NK-92 (cell line): Measurements from ENCODE around the gene SAMD10.

ENCODE experiments used
- DNase-seq: peaks from one replicate; lab custom pipeline; 2025; ENCODE audit not compliant: unreplicated experiment; lab: John Stamatoyannopoulos, UW

SAMD10 gene

DNA sequence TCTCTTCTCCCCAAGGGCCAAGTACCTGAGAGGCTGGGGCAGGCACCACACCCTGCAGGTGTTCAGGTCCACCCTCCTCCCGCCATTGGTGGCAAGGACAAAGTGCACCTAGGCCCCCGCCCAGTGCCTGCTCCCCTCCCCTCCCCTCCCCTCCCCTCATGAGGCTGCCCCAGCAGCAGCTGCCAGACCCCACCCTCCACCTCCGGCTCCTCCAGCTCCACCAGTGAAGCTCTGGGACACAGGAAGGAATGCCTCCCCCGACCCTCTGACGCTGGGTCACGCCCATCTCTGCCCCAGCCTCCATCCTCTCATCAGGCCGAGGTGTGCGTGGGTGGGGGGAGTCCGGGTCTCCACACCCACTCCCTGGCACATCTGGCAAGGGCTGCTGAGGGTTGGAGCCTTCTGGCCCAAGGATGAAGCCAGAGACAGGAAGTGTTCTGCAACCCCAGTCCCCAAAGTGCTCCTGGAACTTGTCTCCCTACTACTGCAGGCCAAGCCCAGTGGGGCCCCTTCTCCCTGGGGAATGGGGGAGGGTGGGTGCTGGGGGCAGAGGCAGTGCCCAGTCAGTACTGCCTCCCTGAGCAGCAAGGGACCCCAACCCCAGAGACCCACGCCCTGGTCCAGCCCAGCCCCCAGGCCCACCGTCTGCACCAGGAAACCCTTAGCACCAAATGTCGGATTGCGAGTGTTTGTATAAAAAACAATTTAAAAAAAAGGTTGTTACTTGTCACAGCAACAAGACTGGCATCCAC, 21.6 kb downstream of the SAMD10 start:
- no peak for DNase-seq

- DNase-seq = no peak
These were observed 22.3 kb downstream of the SAMD10 start for GRCh38 chr20:63957004-63957689.

DNA sequence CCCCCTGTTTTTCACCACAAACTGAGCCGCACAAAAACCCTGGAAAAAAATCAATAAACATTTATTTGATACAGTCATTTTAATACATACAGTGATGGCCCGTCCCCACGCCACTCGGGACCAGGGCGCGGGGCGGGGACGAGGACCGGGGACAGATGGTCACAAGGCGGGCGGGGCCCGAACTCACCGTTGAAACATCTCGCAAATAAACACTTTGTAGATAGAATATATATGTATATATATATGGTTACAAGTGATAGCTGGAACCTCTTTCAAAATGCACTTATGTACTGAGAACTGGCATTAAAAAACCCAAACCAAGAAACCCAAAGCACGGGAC, 22.8 kb downstream of the SAMD10 start:
- no peak for DNase-seq

GRCh38 chr20:63955827-63956663, 23.4 kb downstream of the SAMD10 start, which contains the start of gene UCKL1:
TSS of gene UCKL1 (minus strand) at chr20:63956416. CDS start at chr20:63956372, 44 bp downstream.
- no peak for DNase-seq

DNA sequence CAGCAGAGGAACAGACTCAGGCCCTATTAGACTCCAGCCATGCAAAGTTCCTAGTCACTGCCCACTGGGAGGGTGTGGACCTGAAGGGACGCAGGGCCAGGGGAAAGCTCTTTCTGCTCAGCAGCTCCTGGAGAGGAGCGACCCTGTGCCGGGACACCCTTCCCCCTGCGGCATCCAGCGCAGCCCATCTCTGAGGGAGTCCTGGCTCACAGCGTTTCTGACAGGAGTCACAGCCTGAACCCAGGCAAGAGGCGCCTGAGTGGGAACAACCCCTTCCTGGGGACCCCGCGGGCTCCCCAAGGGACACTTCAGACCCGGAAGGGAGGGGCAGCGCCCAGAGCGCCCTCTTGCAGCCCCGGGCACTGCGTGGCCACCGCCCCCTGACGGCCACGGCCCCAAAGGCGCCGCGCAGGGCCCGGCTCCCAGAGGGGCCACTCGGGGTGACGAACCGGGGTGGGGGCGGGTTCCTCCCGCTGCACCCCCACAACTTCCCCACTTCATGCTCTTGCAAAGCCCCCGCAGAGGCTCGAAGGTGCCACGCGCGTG, 24.1 kb downstream of the SAMD10 start:
- DNase-seq = no peak

- no peak for DNase-seq
These were observed 25.5 kb downstream of the SAMD10 start for GRCh38 chr20:63953764-63954429.

DNA sequence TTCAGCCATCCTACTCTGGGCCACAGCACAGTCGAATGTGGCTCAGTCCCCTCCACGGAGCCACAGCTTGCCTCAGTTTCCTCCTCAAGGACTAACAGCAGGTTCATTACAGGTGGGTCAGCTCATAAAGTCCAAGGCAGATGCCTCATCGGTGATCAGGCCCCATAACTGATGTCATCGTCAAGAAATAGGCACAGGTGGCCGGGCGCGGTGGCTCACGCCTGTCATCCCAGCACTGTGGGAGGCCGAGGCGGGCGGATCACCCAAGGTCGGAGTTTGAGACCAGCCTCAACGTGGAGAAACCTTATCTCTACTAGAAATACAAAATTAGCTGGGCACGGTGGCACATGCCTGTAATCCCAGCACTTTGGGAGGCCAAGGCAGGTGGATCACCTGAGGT, 26.7 kb downstream of the SAMD10 start:
- no peak for DNase-seq

- DNase-seq = no peak
These were observed 27.3 kb downstream of the SAMD10 start for GRCh38 chr20:63952210-63952535.

DNA sequence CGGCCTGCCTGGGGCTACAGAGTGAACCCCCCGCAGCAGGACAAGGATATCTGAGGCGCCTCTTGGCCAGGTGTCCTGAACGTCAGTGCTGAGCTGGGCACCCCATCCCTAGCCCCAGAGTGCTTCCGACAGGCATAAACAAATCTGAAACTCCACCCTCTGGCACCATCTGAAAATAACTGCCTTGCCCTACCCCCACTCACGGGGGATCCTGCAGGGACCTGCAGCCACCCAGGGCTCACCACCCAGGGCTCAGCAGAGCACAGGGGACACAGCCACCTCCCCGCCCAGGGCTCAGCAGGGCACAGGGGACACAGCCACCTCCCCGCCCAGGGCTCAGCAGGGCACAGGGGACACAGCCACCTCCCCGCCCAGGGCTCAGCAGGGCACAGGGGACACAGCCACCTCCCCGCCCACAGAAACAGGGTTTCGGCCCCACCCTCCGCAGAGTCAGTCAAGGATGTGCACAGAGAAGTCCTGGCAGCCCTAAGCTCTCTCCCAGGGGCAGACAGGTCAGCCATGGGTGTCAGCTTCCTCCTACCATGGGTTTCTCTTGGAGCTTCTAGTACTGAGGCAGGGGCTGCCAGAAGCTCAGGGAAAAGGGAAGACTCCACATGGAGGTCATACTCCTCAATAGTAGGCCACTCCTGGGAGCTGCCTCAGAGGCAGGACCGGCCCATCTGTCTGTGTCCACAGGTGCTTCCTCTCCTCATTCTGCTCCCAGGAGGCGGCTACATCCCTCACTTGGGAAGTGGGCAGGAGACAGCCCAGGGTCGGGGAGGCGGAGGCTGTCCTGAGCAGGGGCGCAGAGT, 27.8 kb downstream of the SAMD10 start:
- no peak for DNase-seq

DNA sequence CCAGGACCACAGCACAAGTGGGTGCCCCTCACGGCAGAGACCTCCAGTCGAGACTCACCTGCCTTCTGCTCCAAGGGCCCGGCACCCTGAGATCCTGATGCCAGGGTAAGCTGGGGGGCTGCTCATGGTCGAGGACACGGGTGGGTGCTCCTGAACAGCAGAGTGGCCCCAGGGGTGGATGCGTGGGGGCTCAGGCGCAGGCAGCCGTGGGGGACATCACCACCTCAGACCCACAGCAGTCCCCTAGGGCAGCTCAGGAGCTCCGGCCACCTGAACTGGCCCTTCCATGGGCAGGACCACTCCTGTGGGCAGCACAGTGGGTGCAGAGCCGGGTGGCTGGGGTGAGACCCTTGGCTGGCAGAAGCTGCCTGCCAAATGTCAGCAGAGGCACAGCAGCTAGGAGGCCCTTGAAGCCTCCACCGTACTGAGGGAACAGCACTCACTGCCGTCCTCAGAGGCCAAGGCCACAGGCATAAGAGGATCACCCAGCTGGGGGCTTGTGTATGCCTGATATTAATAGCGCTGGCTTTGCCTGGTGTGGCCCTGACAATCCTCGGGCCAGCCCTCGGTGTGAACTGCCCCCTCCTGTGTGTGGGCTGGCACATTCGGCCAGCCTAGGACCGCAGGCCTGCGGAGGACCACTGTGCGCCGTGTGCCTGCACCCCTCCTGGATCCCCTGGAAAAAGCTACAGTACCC, 28.6 kb downstream of the SAMD10 start:
- no peak for DNase-seq

GRCh38 chr20:63947638-63948456, 31.6 kb downstream of the SAMD10 start:
- DNase-seq = no peak

DNA sequence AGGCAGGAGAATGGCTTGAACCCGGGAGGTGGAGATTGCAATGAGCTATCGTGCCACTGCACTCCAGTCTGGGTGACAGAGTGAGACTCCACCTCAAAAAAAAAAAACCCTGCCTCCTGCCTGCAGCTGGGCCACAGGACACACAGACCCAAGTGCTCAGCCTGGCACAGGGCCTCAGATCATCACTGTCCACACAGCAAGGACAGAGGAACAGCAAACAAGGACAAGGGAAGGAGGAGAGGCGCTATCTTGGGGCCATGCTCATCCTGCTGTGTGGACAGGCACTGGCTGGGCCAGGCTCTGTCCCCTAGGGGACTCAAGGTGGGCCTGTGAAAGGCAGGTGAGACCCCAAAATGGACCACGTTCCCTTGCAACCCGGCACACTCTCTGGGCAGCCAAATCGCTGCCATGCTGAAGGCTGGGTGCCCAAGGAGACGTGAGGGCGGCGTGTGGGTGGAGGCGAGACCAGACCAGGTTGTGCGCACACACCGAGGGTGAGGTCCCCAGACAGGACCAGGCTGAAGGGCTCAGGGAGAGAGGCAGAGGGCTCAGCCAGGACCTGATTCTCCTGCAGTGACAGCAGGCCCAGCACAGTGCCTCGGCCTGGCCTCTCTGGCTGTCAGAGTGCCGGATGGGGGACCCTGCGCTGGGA, 32.3 kb downstream of the SAMD10 start:
- no peak for DNase-seq

DNA sequence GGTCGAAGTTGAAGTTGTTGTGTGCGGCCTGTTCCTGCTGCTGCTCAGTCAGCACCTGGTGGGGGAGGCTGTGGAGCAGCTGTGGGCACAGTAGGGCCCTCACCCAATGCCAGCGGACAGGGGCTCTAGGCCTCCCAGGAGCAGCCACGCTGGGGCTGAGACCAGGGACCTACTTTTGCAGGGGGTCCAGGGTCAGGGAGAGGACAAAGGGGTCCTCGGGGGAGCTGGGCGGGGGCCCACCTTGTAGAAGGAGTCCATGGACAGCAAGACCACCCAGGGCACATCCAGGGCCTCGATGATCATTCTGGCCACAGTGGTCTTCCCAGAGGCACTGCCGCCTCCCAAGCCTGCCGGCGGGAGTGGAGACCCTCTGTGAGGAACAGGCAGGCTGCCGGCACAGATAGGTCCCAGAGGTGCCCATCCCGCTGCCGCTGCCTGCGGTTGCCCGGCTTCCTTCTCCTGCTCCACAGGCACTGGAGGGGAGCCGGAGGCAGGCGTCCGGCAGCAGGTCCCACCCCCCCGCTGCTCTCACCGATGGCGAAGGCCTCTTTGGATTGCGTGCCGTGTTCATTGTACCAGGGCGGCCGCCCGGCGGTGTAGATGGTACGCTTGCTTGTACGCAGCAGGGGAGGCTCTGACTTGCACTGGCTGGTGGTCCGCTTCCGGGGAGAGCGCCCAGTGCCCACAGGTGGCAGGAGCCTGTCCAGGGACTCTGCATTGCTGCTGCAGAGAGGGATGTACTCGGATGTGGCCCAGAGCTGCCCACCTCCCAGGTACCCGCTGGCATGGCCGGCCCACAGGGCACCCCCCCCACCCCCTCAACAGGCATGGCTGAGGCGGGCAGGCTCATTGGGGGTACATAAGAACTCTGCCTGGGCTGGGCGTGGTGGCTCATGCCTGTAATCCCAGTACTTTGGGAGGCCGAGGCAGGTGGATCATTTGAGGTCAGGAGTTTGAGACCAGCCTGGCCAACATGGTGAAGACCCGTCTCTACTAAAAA, 33.2 kb downstream of the SAMD10 start:
- no peak for DNase-seq

DNA sequence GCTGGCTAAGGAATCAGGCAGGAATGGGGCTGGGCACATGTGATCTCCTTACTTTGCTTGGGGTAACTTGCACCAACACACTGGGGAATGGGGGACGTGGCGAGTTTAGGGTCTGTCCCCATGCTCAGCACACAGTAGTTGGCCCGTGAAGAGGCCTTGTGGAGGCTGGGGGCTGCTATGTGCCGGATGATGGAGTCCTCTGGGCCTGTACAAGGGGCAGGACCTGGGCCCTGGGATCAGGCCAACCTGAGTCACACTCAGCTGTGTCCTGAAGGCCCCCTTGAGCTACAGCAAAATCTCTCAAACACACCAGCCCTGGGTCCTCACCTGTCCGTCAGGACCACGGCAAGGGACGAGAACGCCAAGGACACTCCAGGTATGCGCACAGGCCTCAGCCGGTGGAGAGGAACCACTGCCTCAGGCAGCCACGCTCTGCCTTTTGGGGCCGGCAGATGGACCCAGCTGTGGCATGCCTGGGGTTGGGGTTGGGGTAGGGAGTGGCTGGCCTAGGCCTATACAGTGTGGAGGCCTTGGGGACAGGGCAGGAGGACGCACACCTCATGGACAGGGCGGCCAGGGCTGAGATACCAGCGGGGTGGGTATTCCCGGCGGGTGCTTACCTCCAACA, 34.3 kb downstream of the SAMD10 start:
- no peak for DNase-seq

- no peak for DNase-seq
These were observed 35.1 kb downstream of the SAMD10 start for GRCh38 chr20:63944078-63944941.

GRCh38 chr20:63943808-63944077, 35.7 kb downstream of the SAMD10 start:
- no peak for DNase-seq
